SU-DHL-6 (cell line): ENCODE measurements around the gene ADGRD1.

Experiments used
- H2AFZ ChIP-seq: fragments of 200-600 bp; sonication (generic); 2 replicates; pipeline ENCODE4 v1.6.1; 2014; ENCODE audit warnings: low read depth, mild to moderate bottlenecking, moderate library complexity, mixed read lengths, antibody characterized with exemption, low read length; ENCODE audit not compliant: severe bottlenecking
- H3F3A ChIP-seq: fragments of 200-600 bp; shearing (Covaris generic); 2 replicates; pipeline ENCODE4 v1.6.0; 2016; ENCODE audit warnings: antibody characterized with exemption, mild to moderate bottlenecking; ENCODE audit not compliant: insufficient read depth
- H3K27ac ChIP-seq: fragments of 200-600 bp; sonication (generic); 2 replicates; pipeline ENCODE4 v1.5.1; 2016; ENCODE audit warnings: low read depth, mild to moderate bottlenecking, low read length, moderate library complexity, mixed read lengths
- H3K27me3 ChIP-seq: fragments of 200-600 bp; sonication (generic), shearing (Covaris generic); 2 replicates; pipeline ENCODE4 v1.6.0; 2014; ENCODE audit warnings: mild to moderate bottlenecking, low read length
- H3K36me3 ChIP-seq: fragments of 200-600 bp; sonication (generic); 2 replicates; pipeline ENCODE4 v1.6.1; 2014; ENCODE audit warnings: mild to moderate bottlenecking, low read length, mixed read lengths
- H3K4me2 ChIP-seq: fragments of 300-600, 200-600 bp; shearing (Covaris generic), sonication (generic); 2 replicates; pipeline ENCODE4 v1.6.0; 2014; ENCODE audit warnings: low read length, low read depth, mild to moderate bottlenecking; ENCODE audit not compliant: poor library complexity, severe bottlenecking
- H3K4me3 ChIP-seq: fragments of 200-600 bp; sonication (generic); 2 replicates; pipeline ENCODE4 v1.5.1; 2014; ENCODE audit warnings: antibody characterized with exemption, low read length, mild to moderate bottlenecking, mixed read lengths; ENCODE audit not compliant: insufficient read depth, poor library complexity, severe bottlenecking
- H3K79me2 ChIP-seq: fragments of 200-600 bp; sonication (generic); 2 replicates; pipeline ENCODE4 v1.6.1; 2014; ENCODE audit warnings: mild to moderate bottlenecking, low read length, moderate library complexity; ENCODE audit not compliant: insufficient read depth
- H3K9ac ChIP-seq: fragments of 200-600 bp; sonication (generic); 2 replicates; pipeline ENCODE4 v1.7.0; 2014; ENCODE audit warnings: mild to moderate bottlenecking, low read length
- H3K9me2 ChIP-seq: fragments of 200-600 bp; sonication (generic); replicated peaks from 2 replicates; pipeline ENCODE4 v1.6.1; 2014; ENCODE audit warnings: low read length; ENCODE audit not compliant: insufficient read depth
- H3K9me3 ChIP-seq: fragments of 200-600 bp; sonication (generic); 2 replicates; pipeline ENCODE4 v1.6.1; 2014; ENCODE audit warnings: low read length, mixed read lengths; ENCODE audit not compliant: insufficient read depth
- H4K20me1 ChIP-seq: fragments of 200-600 bp; sonication (generic); 2 replicates; pipeline ENCODE4 v1.6.1; 2014; ENCODE audit warnings: low read depth, mild to moderate bottlenecking, antibody characterized with exemption, low read length, moderate library complexity, mixed read lengths
- EZH2phosphoT487 ChIP-seq: fragments of 200-600 bp; sonication (generic), shearing (Covaris generic); conservative IDR thresholded peaks from 2 replicates; pipeline ENCODE4 v1.6.1; 2018; ENCODE audit warnings: mild to moderate bottlenecking, antibody characterized with exemption, low read length, moderate library complexity, mixed read lengths
- TF ChIP-seq, protein P1 (sequence below): fragments of 200-600 bp; sonication (generic); IDR thresholded peaks from one replicate; pipeline ENCODE4 v1.5.1; 2017; ENCODE audit warnings: antibody characterized with exemption, mild to moderate bottlenecking, low read length, moderate library complexity; ENCODE audit not compliant: insufficient read depth, poor library complexity, severe bottlenecking

Gene ADGRD1

DNA sequence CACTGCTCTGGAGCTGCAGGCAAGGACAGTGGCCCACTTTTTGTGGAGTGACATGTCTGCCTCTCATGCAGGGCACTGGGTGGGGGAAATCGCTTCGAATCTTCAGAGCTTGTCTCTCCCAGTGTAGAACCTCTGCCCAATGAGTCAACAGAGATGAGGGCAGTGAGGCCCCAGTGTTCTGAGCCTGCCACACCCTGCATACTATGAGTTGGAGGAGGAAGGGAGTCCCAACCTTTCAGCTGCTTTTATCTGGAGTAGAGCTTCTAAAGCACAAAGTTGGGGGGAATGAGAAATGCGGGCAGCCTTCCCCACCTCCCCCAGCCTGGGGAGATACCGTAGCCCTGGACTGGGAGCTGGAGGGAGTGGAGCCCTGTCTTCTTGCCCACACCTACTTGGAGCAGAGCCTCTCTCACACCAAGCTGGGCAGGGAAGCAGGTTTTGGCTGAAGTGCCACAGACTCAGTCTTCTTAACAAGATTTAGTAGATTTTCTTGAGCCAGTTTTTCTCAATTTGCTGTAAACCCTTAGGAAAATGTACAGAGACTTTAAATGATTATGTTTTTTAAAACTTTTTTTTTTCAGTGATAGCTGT is 159.1 kb downstream of the ADGRD1 start:
- H3K4me2 ChIP-seq: no peak overlapping the region

DNA sequence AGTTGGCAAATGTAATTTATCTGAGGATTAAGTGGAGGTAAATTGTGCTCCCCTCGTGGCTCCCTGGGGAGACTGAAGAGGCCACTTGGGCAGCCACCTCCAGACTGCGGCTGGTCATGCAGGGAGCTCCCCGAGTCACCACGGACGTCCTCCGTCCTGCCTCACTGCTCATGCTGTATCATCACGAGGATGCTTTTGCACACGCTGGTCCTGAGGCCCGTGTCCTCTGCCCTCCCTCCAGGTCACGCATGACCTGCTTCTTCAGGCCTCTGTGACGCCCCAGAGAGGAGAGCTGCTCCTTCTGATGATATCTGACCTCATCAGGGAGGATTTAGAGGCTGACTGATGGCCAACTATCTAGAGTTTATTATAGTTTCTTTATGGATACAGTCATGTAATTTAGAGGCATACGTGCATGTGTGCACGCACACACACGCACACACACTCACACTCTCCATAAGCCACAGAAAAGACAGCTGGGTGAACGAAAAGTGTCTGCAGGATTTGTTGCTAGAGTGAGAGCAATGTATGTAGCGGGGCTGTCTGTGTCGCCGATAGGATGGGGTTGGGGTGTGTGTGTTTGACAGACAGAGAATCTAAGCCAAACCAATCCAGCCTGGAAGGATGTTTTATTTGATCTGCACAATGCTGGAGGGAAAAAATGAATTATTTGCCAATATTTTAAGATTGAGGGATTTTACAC is 160.0 kb downstream of the ADGRD1 start:
- no peak for TF ChIP-seq EZH2phosphoT487
- TF ChIP-seq, protein P1, sequence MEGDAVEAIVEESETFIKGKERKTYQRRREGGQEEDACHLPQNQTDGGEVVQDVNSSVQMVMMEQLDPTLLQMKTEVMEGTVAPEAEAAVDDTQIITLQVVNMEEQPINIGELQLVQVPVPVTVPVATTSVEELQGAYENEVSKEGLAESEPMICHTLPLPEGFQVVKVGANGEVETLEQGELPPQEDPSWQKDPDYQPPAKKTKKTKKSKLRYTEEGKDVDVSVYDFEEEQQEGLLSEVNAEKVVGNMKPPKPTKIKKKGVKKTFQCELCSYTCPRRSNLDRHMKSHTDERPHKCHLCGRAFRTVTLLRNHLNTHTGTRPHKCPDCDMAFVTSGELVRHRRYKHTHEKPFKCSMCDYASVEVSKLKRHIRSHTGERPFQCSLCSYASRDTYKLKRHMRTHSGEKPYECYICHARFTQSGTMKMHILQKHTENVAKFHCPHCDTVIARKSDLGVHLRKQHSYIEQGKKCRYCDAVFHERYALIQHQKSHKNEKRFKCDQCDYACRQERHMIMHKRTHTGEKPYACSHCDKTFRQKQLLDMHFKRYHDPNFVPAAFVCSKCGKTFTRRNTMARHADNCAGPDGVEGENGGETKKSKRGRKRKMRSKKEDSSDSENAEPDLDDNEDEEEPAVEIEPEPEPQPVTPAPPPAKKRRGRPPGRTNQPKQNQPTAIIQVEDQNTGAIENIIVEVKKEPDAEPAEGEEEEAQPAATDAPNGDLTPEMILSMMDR: no peak
- H3K9me2 ChIP-seq: no peaks in the 10 kb centered on the region

More for the DNA sequence above, 159.1 kb downstream of the ADGRD1 start:
- TF ChIP-seq, protein P1: no peak
- no peak for TF ChIP-seq EZH2phosphoT487
- Histone ChIP-seq H3K4me3 (no peak overlapping the region), H3K9me3 (no peaks in the 10 kb centered on the region), H3K9ac (no peak overlapping the region), H3F3A (no peaks in the 10 kb centered on the region), H3K27ac (no peak overlapping the region), H4K20me1 (no peaks in the 10 kb centered on the region), H2AFZ (no peak overlapping the region), H3K9me2 (no peaks in the 10 kb centered on the region), H3K79me2 (no peaks in the 10 kb centered on the region), H3K36me3 (no peaks in the 10 kb centered on the region), H3K27me3 (no peaks in the 10 kb centered on the region)

DNA sequence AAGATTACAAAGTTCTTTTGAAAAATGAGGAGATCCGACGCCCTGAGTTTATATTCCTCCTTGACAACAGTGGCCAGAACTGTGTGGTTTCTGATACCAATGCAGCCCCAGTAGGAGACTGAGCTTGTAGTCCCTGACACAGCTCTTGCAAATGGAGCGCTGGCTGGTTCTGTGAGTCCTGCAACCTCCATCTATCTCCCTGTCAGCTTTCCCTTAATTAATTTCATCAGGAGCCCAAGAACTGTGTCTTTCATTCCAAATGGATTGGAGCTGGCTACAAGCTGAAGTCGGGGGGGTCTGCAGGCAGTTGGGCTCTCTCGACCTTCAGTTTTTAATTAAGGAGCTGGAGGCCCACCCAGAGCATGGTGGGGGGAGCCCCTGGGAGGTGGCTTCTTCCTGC is 160.6 kb downstream of the ADGRD1 start:
- no peak overlapping the region for H3K4me2 ChIP-seq
- H3K27me3 ChIP-seq: no peaks in the 10 kb centered on the region
- no peaks in the 10 kb centered on the region for H3K9me2 ChIP-seq
- H3K9me3 ChIP-seq: no peaks in the 10 kb centered on the region
- H3K27ac ChIP-seq: no peak overlapping the region
- no peaks in the 10 kb centered on the region for H3K79me2 ChIP-seq
- TF ChIP-seq, protein P1: no peak
- TF ChIP-seq EZH2phosphoT487: no peak
- no peaks in the 10 kb centered on the region for H3F3A ChIP-seq
- H3K36me3 ChIP-seq: no peaks in the 10 kb centered on the region
- no peak overlapping the region for H2AFZ ChIP-seq
- no peak overlapping the region for H3K4me3 ChIP-seq
- H4K20me1 ChIP-seq: no peaks in the 10 kb centered on the region
- no peak overlapping the region for H3K9ac ChIP-seq

More for the DNA sequence above, 160.0 kb downstream of the ADGRD1 start:
- no peaks in the 10 kb centered on the region for H3K27me3 ChIP-seq
- H3K4me3 ChIP-seq: no peak overlapping the region
- no peaks in the 10 kb centered on the region for H3F3A ChIP-seq
- no peaks in the 10 kb centered on the region for H4K20me1 ChIP-seq
- H3K9ac ChIP-seq: no peak overlapping the region
- no peaks in the 10 kb centered on the region for H3K36me3 ChIP-seq
- H2AFZ ChIP-seq: no peak overlapping the region
- H3K27ac ChIP-seq: no peak overlapping the region
- no peaks in the 10 kb centered on the region for H3K9me3 ChIP-seq
- H3K79me2 ChIP-seq: no peaks in the 10 kb centered on the region
- no peak overlapping the region for H3K4me2 ChIP-seq
